H1 (cell line): ENCODE measurements around the gene RAB40C. TPM values are rescaled to one million over a fixed set of nuclear protein-coding genes. Genes with fewer than 3 reads are reported as not detected.

ENCODE experiments used
- CTCF ChIA-PET: fragments of 300-600 bp; sonication (Branson Sonifier 250); formaldehyde crosslinking; loops from one replicate; lab custom pipeline; 2021; ENCODE audit not compliant: partially characterized antibody; lab: Charles Lee
- POLR2A ChIA-PET: fragments of 300-600 bp; sonication (Branson Sonifier 250); formaldehyde crosslinking; loops from one replicate; lab custom pipeline; 2021; ENCODE audit warnings: inconsistent platforms; ENCODE audit not compliant: partially characterized antibody; lab: Charles Lee
- DNase-seq, 2 experiments: peaks; one replicate each; pipeline versions ENCODE4 v3.0.0 to v3.0.0-alpha.2; 2010 to 2022; ENCODE audit warnings: low spot score in 2 of 2, low read depth in 1 of 2, mixed read lengths in 1 of 2
- FAIRE-seq: peaks from 2 replicates; lab custom pipeline; 2011; peaks lifted over from hg19 to GRCh38; lab: Jason Lieb, UNC
- H2AFZ ChIP-seq: 2 replicates; pipeline ENCODE4 v1.8.1; 2012; ENCODE audit warnings: low read length, inconsistent platforms
- H2AK5ac ChIP-seq: 2 replicates; pipeline ENCODE4 v1.6.1; 2013; ENCODE audit warnings: low read depth, low read length
- H2BK120ac ChIP-seq: replicated peaks from 2 replicates; pipeline ENCODE3; 2013; ENCODE audit warnings: low read depth, low read length, inconsistent platforms
- H2BK12ac ChIP-seq: 2 replicates; pipeline ENCODE4 v1.6.1; 2013; ENCODE audit warnings: low read depth, low read length
- H2BK15ac ChIP-seq: 2 replicates; pipeline ENCODE4 v1.6.1; 2013; ENCODE audit warnings: low read length
- H2BK20ac ChIP-seq: 2 replicates; pipeline ENCODE4 v1.6.1; 2013; ENCODE audit warnings: low read length
- H2BK5ac ChIP-seq: 2 replicates; pipeline ENCODE4 v1.6.1; 2013; ENCODE audit warnings: low read depth, low read length
- H3K14ac ChIP-seq: 2 replicates; pipeline ENCODE4 v1.6.1; 2013; ENCODE audit warnings: inconsistent platforms; ENCODE audit not compliant: insufficient read length
- H3K18ac ChIP-seq: 2 replicates; pipeline ENCODE4 v1.6.1; 2013; ENCODE audit warnings: low read length; ENCODE audit errors: extremely low read depth
- H3K23ac ChIP-seq: 2 replicates; pipeline ENCODE4 v1.6.1; 2013; ENCODE audit warnings: inconsistent platforms; ENCODE audit not compliant: insufficient read length
- H3K23me2 ChIP-seq: 2 replicates; pipeline ENCODE4 v1.6.1; 2013; ENCODE audit warnings: low read depth, low read length
- H3K27ac ChIP-seq: 2 replicates; pipeline ENCODE4 v1.6.1; 2011; ENCODE audit warnings: low read depth, low read length, inconsistent platforms
- H3K27me3 ChIP-seq, 4 experiments: replicated peaks in 1 of 4; 1 replicate in 1 of 4; 2 replicates in 3 of 4; pipeline versions ENCODE4 v1.6.1 to v1.8.1; 2011 to 2013; ENCODE audit warnings: low read length in 3 of 4, mild to moderate bottlenecking in 3 of 4, inconsistent platforms in 2 of 4, mixed read lengths in 2 of 4, moderate library complexity in 1 of 4; ENCODE audit not compliant: control insufficient read depth in 3 of 4, insufficient read depth in 3 of 4; ENCODE audit errors: extremely low read depth in 1 of 4
- H3K36me3 ChIP-seq, 4 experiments: 2 replicates each; pipeline versions ENCODE4 v1.6.1 to v1.8.1; 2011 to 2013; ENCODE audit warnings: mild to moderate bottlenecking in 4 of 4, low read length in 3 of 4, moderate library complexity in 2 of 4, control low read depth in 1 of 4, inconsistent platforms in 1 of 4; ENCODE audit not compliant: insufficient read depth in 4 of 4, control insufficient read depth in 2 of 4
- H3K4ac ChIP-seq: replicated peaks from 2 replicates; pipeline ENCODE3; 2013; ENCODE audit warnings: low read length, low read depth, mixed read lengths, inconsistent platforms; ENCODE audit not compliant: insufficient read length
- H3K4me1 ChIP-seq, 4 experiments: replicated peaks in 1 of 4; 1 replicate in 1 of 4; 2 replicates in 3 of 4; pipeline versions ENCODE4 v1.6.1 to v1.8.1; 2011 to 2013; ENCODE audit warnings: low read length in 3 of 4, inconsistent platforms in 2 of 4, mixed read lengths in 1 of 4; ENCODE audit not compliant: insufficient read depth in 4 of 4, control insufficient read depth in 3 of 4
- H3K4me2 ChIP-seq, 2 experiments: 2 replicates each; pipeline versions ENCODE4 v1.6.1 to v1.8.1; 2011 to 2013; ENCODE audit warnings: low read depth in 2 of 2, low read length in 2 of 2, control low read depth in 1 of 2, inconsistent platforms in 1 of 2, mild to moderate bottlenecking in 1 of 2; ENCODE audit not compliant: insufficient read depth in 1 of 2
- H3K4me3 ChIP-seq, 4 experiments: fragments of 200-600, 300-600 bp in 1 of 4; sonication (generic), shearing (Covaris generic), sonication (Bioruptor Twin) in 1 of 4; 2 replicates each; pipeline versions ENCODE4 v1.5.1 to v1.8.1; 2011 to 2016; ENCODE audit warnings: low read length in 4 of 4, low read depth in 3 of 4, control low read depth in 2 of 4, inconsistent platforms in 2 of 4, mild to moderate bottlenecking in 2 of 4, mixed read lengths in 1 of 4, moderate library complexity in 1 of 4; ENCODE audit not compliant: insufficient read depth in 2 of 4; ENCODE audit errors: extremely low read depth in 1 of 4
- H3K56ac ChIP-seq: replicated peaks from 2 replicates; pipeline ENCODE3; 2013; ENCODE audit warnings: low read depth, mild to moderate bottlenecking, mixed read lengths, low read length, inconsistent platforms; ENCODE audit not compliant: insufficient read length
- H3K79me1 ChIP-seq: 2 replicates; pipeline ENCODE4 v1.6.1; 2013; ENCODE audit warnings: low read depth, low read length, control low read depth
- H3K79me2 ChIP-seq, 2 experiments: 2 replicates each; pipeline versions ENCODE4 v1.6.1 to v1.8.1; 2012 to 2013; ENCODE audit warnings: low read length in 2 of 2, mild to moderate bottlenecking in 2 of 2, inconsistent platforms in 1 of 2; ENCODE audit not compliant: insufficient read depth in 2 of 2, control insufficient read depth in 1 of 2
- H3K9ac ChIP-seq, 4 experiments: replicated peaks in 1 of 4; 1 replicate in 1 of 4; 2 replicates in 3 of 4; pipeline versions ENCODE4 v1.6.1 to v1.8.1; 2011 to 2013; ENCODE audit warnings: low read depth in 3 of 4, low read length in 3 of 4, control low read depth in 2 of 4, mild to moderate bottlenecking in 2 of 4, moderate library complexity in 2 of 4, inconsistent platforms in 1 of 4; ENCODE audit errors: extremely low read depth in 1 of 4
- H3K9me3 ChIP-seq, 2 experiments: 2 replicates each; pipeline versions ENCODE4 v1.6.1 to v1.8.1; 2012 to 2013; ENCODE audit warnings: mild to moderate bottlenecking in 2 of 2, moderate library complexity in 2 of 2, control low read depth in 1 of 2, inconsistent platforms in 1 of 2, low read depth in 1 of 2, low read length in 1 of 2, mixed read lengths in 1 of 2; ENCODE audit not compliant: insufficient read depth in 2 of 2
- H4K20me1 ChIP-seq, 2 experiments: replicated peaks in 1 of 2; 2 replicates each; pipeline versions ENCODE3 to v1.8.1; 2011 to 2013; ENCODE audit warnings: inconsistent platforms in 2 of 2, low read length in 2 of 2, mild to moderate bottlenecking in 1 of 2; ENCODE audit not compliant: insufficient read depth in 2 of 2, control insufficient read depth in 1 of 2
- H4K5ac ChIP-seq: 2 replicates; pipeline ENCODE4 v1.6.1; 2013; ENCODE audit warnings: low read length, low read depth, mixed read lengths, inconsistent platforms; ENCODE audit not compliant: insufficient read length
- H4K8ac ChIP-seq: 2 replicates; pipeline ENCODE4 v1.8.0; 2013; ENCODE audit warnings: mild to moderate bottlenecking, moderate library complexity, low read length, inconsistent platforms; ENCODE audit not compliant: insufficient read depth; ENCODE audit errors: extremely low read depth
- H4K91ac ChIP-seq: replicated peaks from 2 replicates; pipeline ENCODE3; 2013; ENCODE audit warnings: low read length, mixed read lengths, inconsistent platforms; ENCODE audit not compliant: insufficient read length
- ASH2L ChIP-seq: fragments of 200-600, 300-600 bp; sonication (generic); IDR thresholded peaks from one replicate; pipeline ENCODE4 v1.7.1; 2017; ENCODE audit warnings: low read length
- CREB1 ChIP-seq: IDR thresholded peaks from 2 replicates; pipeline ENCODE4 v1.6.1; 2012; ENCODE audit warnings: inconsistent platforms
- RFX5 ChIP-seq: IDR thresholded peaks from 2 replicates; pipeline ENCODE4 v1.6.1; 2011; ENCODE audit warnings: low read depth, low read length, improper control_type of control experiment, borderline replicate concordance
- SIRT6 ChIP-seq: IDR thresholded peaks from one replicate; pipeline ENCODE4 v1.7.1; 2012; ENCODE audit warnings: low read length, inconsistent platforms
- SP4 ChIP-seq: IDR thresholded peaks from 2 replicates; pipeline ENCODE4 v1.6.1; 2012; ENCODE audit warnings: low read length, inconsistent platforms
- TEAD4 ChIP-seq: IDR thresholded peaks from 2 replicates; pipeline ENCODE4 v1.6.1; 2012; ENCODE audit warnings: low read depth, low read length, inconsistent platforms, mixed read lengths
- WGBS, 2 experiments: shearing (Covaris generic) in 1 of 2; methylation state at CpG; one replicate each; pipeline versions ENCODE4 v1.1.6 to v1.1.7; 2013 to 2015; ENCODE audit warnings: low lambda C conversion rate in 2 of 2, mixed read lengths in 2 of 2, inconsistent platforms in 1 of 2, low coverage in 1 of 2, missing lambda C conversion rate in 1 of 2; ENCODE audit not compliant: insufficient replicate concordance in 2 of 2, insufficient coverage in 1 of 2, insufficient read length in 1 of 2; ENCODE audit errors: extremely low coverage in 1 of 2, missing lambda C conversion rate in 1 of 2; 5-methylcytosine and 5-hydroxymethylcytosine counted together
- polyA plus RNA-seq, 7 experiments: library from polyadenylated mRNA; depleted of rRNA in 3 of 7; stranded (reverse) in 5 of 7; unstranded in 2 of 7; fragments of >200 nt in 5 of 7; fragments of 200-250 nt in 2 of 7; gene quantifications; 1 replicate in 5 of 7; 2 replicates in 1 of 7; 4 replicates in 1 of 7; pipeline versions ENCODE4 v1.2.1 to v1.2.3, GENCODE V29; 2011 to 2013; ENCODE audit warnings: missing spikeins in 2 of 7, mixed read lengths in 2 of 7
- total RNA-seq: library from RNA; stranded (reverse); fragmentation: NEBNext Ultra II Directional; extraction: Animal tissue kit (Norgen Biotek cat#: 25700); gene quantifications from 2 replicates; pipeline ENCODE4 v1.2.1, GENCODE V29; 2021
- TF ChIP-seq, protein P1 (sequence below): IDR thresholded peaks from 2 replicates; pipeline ENCODE4 v1.6.1; 2012; ENCODE audit warnings: inconsistent platforms

RAB40C gene
- total and polyA plus RNA-seq, 2 of the 8 experiments (the other 6 are each of a cell fraction or from before 2014, with no cell fraction given) = 13.9 to 15.6 TPM

DNA sequence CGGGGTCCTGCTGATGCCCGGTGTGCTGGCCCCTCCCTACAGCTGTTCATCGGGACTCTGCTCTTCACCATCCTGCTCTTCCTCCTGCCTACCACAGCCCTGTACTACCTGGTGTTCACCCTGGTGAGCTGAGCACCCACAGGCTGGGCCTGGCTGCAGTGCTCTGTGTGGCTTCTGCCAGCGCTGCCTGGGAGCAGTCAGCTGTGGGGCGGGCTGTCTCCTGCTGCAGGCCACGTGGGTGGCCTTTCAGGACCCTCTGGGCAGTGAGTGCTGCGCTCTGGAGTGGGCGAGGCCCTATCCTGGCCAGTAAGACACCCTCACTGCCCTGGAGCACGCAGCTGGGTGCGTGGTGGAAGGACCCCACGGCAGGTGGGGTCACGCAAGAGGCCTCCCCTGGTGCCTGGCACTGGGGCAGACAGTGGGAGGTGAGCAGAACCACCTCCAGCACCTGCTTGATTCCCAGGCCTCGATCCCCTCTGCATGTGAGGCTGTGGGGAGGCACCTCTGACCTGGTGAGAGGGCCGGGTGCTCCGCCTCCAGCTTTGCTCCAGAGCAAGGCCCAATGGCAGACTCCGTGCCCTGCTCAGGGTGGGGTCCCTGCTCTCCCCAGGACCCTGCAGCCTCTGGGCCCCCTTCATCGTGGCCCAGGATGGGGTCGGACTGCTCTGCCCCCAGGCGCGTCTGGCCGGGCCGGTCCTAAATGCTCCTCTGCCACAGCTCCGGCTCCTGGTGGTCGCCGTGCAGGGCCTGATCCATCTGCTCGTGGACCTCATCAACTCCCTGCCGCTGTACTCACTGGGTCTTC, 9.5 kb upstream of the RAB40C start:
- H3K9ac ChIP-seq = no peak overlapping the region
- FAIRE-seq (no peak), DNase-seq (no peak)
- H3K23me2 ChIP-seq = peaks cover 2% of the 10 kb centered on the region; the same call in 1 of the 2 replicates
- peak overlapping the region; percentile 21; the same call in 1 of the 2 replicates for H2AK5ac ChIP-seq
- H3K27ac ChIP-seq = no peak overlapping the region
- ChIA-PET POLR2A (interaction anchor here (0.5 to 7.9 kb wide), 10 partner anchors 8 to 197 kb away, joined by 3 to 58 read pairs (median 4); partner anchors contain the start of genes NHLRC4, PIGQ, RAB40C and WDR90), CTCF (interaction anchor here (0.6 to 5.4 kb wide), 14 partner anchors 8 to 303 kb away, joined by 3 to 35 read pairs (median 6); partner anchors contain the start of gene WDR90)
- H3K4me2 ChIP-seq = no peak overlapping the region
- no peaks in the 10 kb centered on the region for H3K9me3 ChIP-seq
- peaks cover 0 to 5% (median 0%) of the 10 kb centered on the region in 4 experiments; a peak in 1 of 8 replicates for H3K36me3 ChIP-seq
- no peak overlapping the region for H2BK20ac ChIP-seq
- H3K79me1 ChIP-seq = no peaks in the 10 kb centered on the region
- peak overlapping the region; percentile 19 for H4K91ac ChIP-seq
- H4K20me1 ChIP-seq = peaks cover 0 to 13% of the 10 kb centered on the region in 2 experiments
- H3K14ac ChIP-seq = no peak overlapping the region
- H3K23ac ChIP-seq = no peak overlapping the region
- H4K8ac ChIP-seq = peak overlapping the region; percentile 72
- 89% methylated on average over 23 of the region's 27 CpGs; no CpG with 5 or more reads in 1 of the 2 experiments for WGBS, 2 experiments
- no peak overlapping the region for H3K18ac ChIP-seq
- TF ChIP-seq SIRT6 (no peak), SP4 (no peak), RFX5 (no peak), CREB1 (no peak), ASH2L (no peak), TEAD4 (no peak)
- TF ChIP-seq, protein P1, sequence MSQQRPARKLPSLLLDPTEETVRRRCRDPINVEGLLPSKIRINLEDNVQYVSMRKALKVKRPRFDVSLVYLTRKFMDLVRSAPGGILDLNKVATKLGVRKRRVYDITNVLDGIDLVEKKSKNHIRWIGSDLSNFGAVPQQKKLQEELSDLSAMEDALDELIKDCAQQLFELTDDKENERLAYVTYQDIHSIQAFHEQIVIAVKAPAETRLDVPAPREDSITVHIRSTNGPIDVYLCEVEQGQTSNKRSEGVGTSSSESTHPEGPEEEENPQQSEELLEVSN = no peak
- no peak overlapping the region for H3K4me3 ChIP-seq
- H2BK120ac ChIP-seq = no peak overlapping the region
- peak overlapping the region; percentile 33 for H3K4ac ChIP-seq
- no peak overlapping the region for H4K5ac ChIP-seq
- no peak overlapping the region for H3K56ac ChIP-seq
- peaks cover 0 to 4% (median under 1%) of the 10 kb centered on the region in 4 experiments; a peak in 4 of 7 replicates for H3K27me3 ChIP-seq
- H3K4me1 ChIP-seq = peaks cover 0 to 21% (median 16%) of the 10 kb centered on the region in 4 experiments; a peak in 6 of 7 replicates
- no peak overlapping the region for H2BK5ac ChIP-seq
- no peak overlapping the region for H2BK15ac ChIP-seq
- no peaks in the 10 kb centered on the region for H3K79me2 ChIP-seq
- no peak overlapping the region for H2AFZ ChIP-seq
- no peak overlapping the region for H2BK12ac ChIP-seq
